ENCODE data around the gene CUL4A.

Gene CUL4A

GRCh38 chr13:113166266-113166665, 43.1 kb upstream of the CUL4A start:
- no peak overlapping the region for H3K4me3 ChIP-seq (ENCODE audit: low read depth, low read length)
- DNase-seq (ENCODE audit: low read depth): no peak
- no peak for TF ChIP-seq CTCF (IDR thresholded peaks at IDR 0.05; ENCODE audit: insufficient read depth, low read depth, low read length, missing control alignments)

GRCh38 chr13:113166681-113167080, 42.7 kb upstream of the CUL4A start:
- no peak overlapping the region for H3K4me3 ChIP-seq (ENCODE audit: low read depth, low read length)
- TF ChIP-seq CTCF (IDR thresholded peaks at IDR 0.05; ENCODE audit: insufficient read depth, low read depth, low read length, missing control alignments): no peak
- DNase-seq (ENCODE audit: low read depth): no peak

GRCh38 chr13:113167155-113167554, 42.3 kb upstream of the CUL4A start:
- no peak for DNase-seq (ENCODE audit: low read depth)
- H3K4me3 ChIP-seq (ENCODE audit: low read depth, low read length): no peak overlapping the region
- TF ChIP-seq CTCF (IDR thresholded peaks at IDR 0.05; ENCODE audit: insufficient read depth, low read depth, low read length, missing control alignments): no peak

- no peak for TF ChIP-seq CTCF (IDR thresholded peaks at IDR 0.05; ENCODE audit: insufficient read depth, low read depth, low read length, missing control alignments)
- DNase-seq (ENCODE audit: low read depth): no peak
Measured at GRCh38 chr13:113167575-113167974, 41.8 kb upstream of the CUL4A start.

GRCh38 chr13:113168211-113168610, 41.2 kb upstream of the CUL4A start:
- H3K4me3 ChIP-seq (ENCODE audit: low read depth, low read length): no peak overlapping the region
- TF ChIP-seq CTCF (IDR thresholded peaks at IDR 0.05; ENCODE audit: insufficient read depth, low read depth, low read length, missing control alignments): no peak
- DNase-seq (ENCODE audit: low read depth): no peak

More at GRCh38 chr13:113167575-113167974, 41.8 kb upstream of the CUL4A start:
- no peak overlapping the region for H3K4me3 ChIP-seq (ENCODE audit: low read depth, low read length)

GRCh38 chr13:113169277-113170272, 39.8 kb upstream of the CUL4A start:
- no peak overlapping the region for H3K4me3 ChIP-seq (ENCODE audit: low read depth, low read length)
- no peak for TF ChIP-seq CTCF (IDR thresholded peaks at IDR 0.05; ENCODE audit: insufficient read depth, low read depth, low read length, missing control alignments)
- no peak for DNase-seq (ENCODE audit: low read depth)

Data from GM12865 (cell line).